C4-2B (cell line): ENCODE data around the gene BRINP1.

ENCODE experiments used
- H3K27ac ChIP-seq: fragments of 450-650 bp; 2 replicates; pipeline ENCODE4 v1.5.1; 2017
- CTCF ChIP-seq: fragments of 450-650 bp; conservative IDR thresholded peaks from 2 replicates; pipeline ENCODE4 v1.5.1; 2017; ENCODE audit warnings: mild to moderate bottlenecking
- ZFX ChIP-seq: fragments of 450-650 bp; IDR thresholded peaks from 2 replicates; pipeline ENCODE4 v1.6.1; 2017

BRINP1 gene

GRCh38 chr9:119273984-119274665 lies 95.1 kb downstream of the BRINP1 start:
- no peak overlapping the region for H3K27ac ChIP-seq
- TF ChIP-seq CTCF (no peak), ZFX (no peak)

GRCh38 chr9:119273325-119273904 lies 95.8 kb downstream of the BRINP1 start:
- TF ChIP-seq ZFX (no peak), CTCF (no peak)
- H3K27ac ChIP-seq = no peak overlapping the region

- no peak for TF ChIP-seq ZFX
- no peak for TF ChIP-seq CTCF
- no peak overlapping the region for H3K27ac ChIP-seq
These were observed 96.6 kb downstream of the BRINP1 start for GRCh38 chr9:119272500-119273211.

GRCh38 chr9:119268985-119269384 lies 100.2 kb downstream of the BRINP1 start:
- H3K27ac ChIP-seq = no peak overlapping the region
- no peak for TF ChIP-seq CTCF
- TF ChIP-seq ZFX = no peak

DNA sequence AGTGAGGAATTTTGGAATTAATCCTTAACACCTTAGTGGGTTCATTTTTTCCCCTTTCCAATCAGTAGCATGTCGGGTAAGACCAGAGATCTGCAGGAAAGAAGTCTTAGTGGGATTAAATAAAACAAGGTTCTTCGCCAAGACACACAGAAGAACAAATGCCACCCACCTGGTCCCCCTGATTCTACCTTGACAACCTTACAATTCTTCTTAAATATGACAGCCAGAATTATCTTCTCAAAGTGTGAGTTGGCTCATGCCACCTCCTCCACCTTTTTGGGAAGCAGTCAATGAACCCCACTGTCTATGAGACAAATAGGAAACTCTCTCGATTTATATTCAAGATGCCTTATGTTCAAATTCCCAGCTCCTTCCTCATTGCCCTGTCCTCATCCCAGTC lies 105.1 kb downstream of the BRINP1 start:
- no peak overlapping the region for H3K27ac ChIP-seq
- TF ChIP-seq ZFX (no peak), CTCF (no peak)

GRCh38 chr9:119257592-119257991 lies 111.6 kb downstream of the BRINP1 start:
- TF ChIP-seq ZFX (no peak), CTCF (no peak)
- H3K27ac ChIP-seq = no peak overlapping the region

- no peak overlapping the region for H3K27ac ChIP-seq
- TF ChIP-seq ZFX = no peak
- no peak for TF ChIP-seq CTCF
These were observed 114.1 kb downstream of the BRINP1 start for GRCh38 chr9:119255116-119255515.
